HUES64 (cell line): ENCODE data around the gene RPS6KA2.

Source experiments
- H3K27ac ChIP-seq: 2 replicates; pipeline ENCODE4 v1.7.0; 2013; ENCODE audit warnings: low read depth, low read length, inconsistent platforms
- H3K27me3 ChIP-seq: 2 replicates; pipeline ENCODE4 v1.6.1; 2013; ENCODE audit warnings: mild to moderate bottlenecking, low read length; ENCODE audit not compliant: insufficient read depth
- H3K36me3 ChIP-seq: 2 replicates; pipeline ENCODE4 v1.6.1; 2013; ENCODE audit warnings: mild to moderate bottlenecking, low read length; ENCODE audit not compliant: insufficient read depth
- H3K4me1 ChIP-seq: 2 replicates; pipeline ENCODE4 v1.6.1; 2013; ENCODE audit warnings: mild to moderate bottlenecking, low read length, moderate library complexity; ENCODE audit not compliant: insufficient read depth
- H3K4me3 ChIP-seq: 2 replicates; pipeline ENCODE4 v1.5.1; 2013; ENCODE audit warnings: mild to moderate bottlenecking, low read length, moderate library complexity
- H3K9ac ChIP-seq: 2 replicates; pipeline ENCODE4 v1.6.1; 2013; ENCODE audit warnings: mild to moderate bottlenecking, low read depth, low read length
- H3K9me3 ChIP-seq: 2 replicates; pipeline ENCODE4 v1.6.1; 2013; ENCODE audit warnings: low read depth, low read length; ENCODE audit not compliant: insufficient read depth
- WGBS: fragments of 150-250, 120-280 bp; methylation state at CpG from one replicate; pipeline ENCODE4 v1.1.7; 2013; ENCODE audit warnings: missing lambda C conversion rate; 5-methylcytosine and 5-hydroxymethylcytosine counted together

Gene RPS6KA2

GRCh38 chr6:166655713-166656229 is 28.7 kb upstream of the RPS6KA2 start:
- peak overlapping the region; percentile 51 for H3K4me3 ChIP-seq
- no peaks in the 10 kb centered on the region for H3K9me3 ChIP-seq
- H3K9ac ChIP-seq: 0 out of 2 replicates have a peak overlapping the region, but pooled peaks have one; percentile 0
- H3K27me3 ChIP-seq: peaks cover 38% of the 10 kb centered on the region
- H3K4me1 ChIP-seq: peaks cover 12% of the 10 kb centered on the region; the same call in 1 of the 2 replicates
- no peaks in the 10 kb centered on the region for H3K36me3 ChIP-seq
- no peak overlapping the region for H3K27ac ChIP-seq
- WGBS: 49% methylated on average over 15 of the region's 15 CpGs

GRCh38 chr6:166655251-166655650 is 28.2 kb upstream of the RPS6KA2 start:
- 89% methylated on average over 6 of the region's 6 CpGs for WGBS
- Histone ChIP-seq H3K27ac (no peak overlapping the region), H3K9me3 (no peaks in the 10 kb centered on the region)

GRCh38 chr6:166654573-166654972 is 27.5 kb upstream of the RPS6KA2 start:
- no peaks in the 10 kb centered on the region for H3K36me3 ChIP-seq
- H3K9me3 ChIP-seq: no peaks in the 10 kb centered on the region
- no peak overlapping the region for H3K4me3 ChIP-seq
- no peak overlapping the region for H3K27ac ChIP-seq
- H3K9ac ChIP-seq: no peak overlapping the region
- peaks cover 24% of the 10 kb centered on the region for H3K4me1 ChIP-seq
- H3K27me3 ChIP-seq: peaks cover 38% of the 10 kb centered on the region
- WGBS: 93% methylated on average over 7 of the region's 7 CpGs

More at GRCh38 chr6:166655251-166655650, 28.2 kb upstream of the RPS6KA2 start:
- H3K36me3 ChIP-seq: no peaks in the 10 kb centered on the region
- H3K4me1 ChIP-seq: peaks cover 18% of the 10 kb centered on the region
- no peak overlapping the region for H3K9ac ChIP-seq
- H3K27me3 ChIP-seq: peaks cover 38% of the 10 kb centered on the region
- no peak overlapping the region for H3K4me3 ChIP-seq

- Histone ChIP-seq H3K27me3 (peaks cover 37% of the 10 kb centered on the region), H3K4me3 (no peak overlapping the region), H3K4me1 (peaks cover 27% of the 10 kb centered on the region), H3K9ac (no peak overlapping the region), H3K9me3 (no peaks in the 10 kb centered on the region), H3K36me3 (no peaks in the 10 kb centered on the region), H3K27ac (no peak overlapping the region)
- WGBS: 91% methylated on average over 4 of the region's 4 CpGs
These were observed 26.5 kb upstream of the RPS6KA2 start for GRCh38 chr6:166653639-166653941.

- Histone ChIP-seq H3K9ac (no peak overlapping the region), H3K9me3 (no peaks in the 10 kb centered on the region), H3K36me3 (no peaks in the 10 kb centered on the region), H3K27me3 (peaks cover 13% of the 10 kb centered on the region), H3K4me1 (peaks cover 21% of the 10 kb centered on the region), H3K4me3 (no peak overlapping the region), H3K27ac (no peak overlapping the region)
- WGBS: 95% methylated on average over 12 of the region's 12 CpGs
These were observed 24.1 kb upstream of the RPS6KA2 start for GRCh38 chr6:166650824-166651807.

GRCh38 chr6:166650047-166650446 is 23.0 kb upstream of the RPS6KA2 start:
- H3K9ac ChIP-seq: no peak overlapping the region
- H3K4me1 ChIP-seq: peaks cover 15% of the 10 kb centered on the region; the same call in 1 of the 2 replicates
- H3K4me3 ChIP-seq: no peak overlapping the region
- 48% methylated on average over 3 of the region's 3 CpGs for WGBS
- H3K27me3 ChIP-seq: peaks cover 3% of the 10 kb centered on the region; the same call in 1 of the 2 replicates
- no peak overlapping the region; the same call in 1 of the 2 replicates for H3K27ac ChIP-seq
- H3K9me3 ChIP-seq: no peaks in the 10 kb centered on the region
- H3K36me3 ChIP-seq: no peaks in the 10 kb centered on the region

GRCh38 chr6:166648846-166649245 is 21.8 kb upstream of the RPS6KA2 start:
- Histone ChIP-seq H3K4me1 (peaks cover 15% of the 10 kb centered on the region; the same call in 1 of the 2 replicates), H3K9ac (no peak overlapping the region)
- 91% methylated on average over 9 of the region's 9 CpGs for WGBS

GRCh38 chr6:166647896-166648295 is 20.8 kb upstream of the RPS6KA2 start:
- H3K27me3 ChIP-seq: no peaks in the 10 kb centered on the region
- WGBS: 93% methylated on average over 11 of the region's 11 CpGs
- H3K4me1 ChIP-seq: peaks cover 15% of the 10 kb centered on the region; the same call in 1 of the 2 replicates
- H3K36me3 ChIP-seq: no peaks in the 10 kb centered on the region
- no peak overlapping the region for H3K27ac ChIP-seq
- no peaks in the 10 kb centered on the region for H3K9me3 ChIP-seq
- H3K4me3 ChIP-seq: no peak overlapping the region
- no peak overlapping the region for H3K9ac ChIP-seq

More at GRCh38 chr6:166648846-166649245, 21.8 kb upstream of the RPS6KA2 start:
- Histone ChIP-seq H3K36me3 (no peaks in the 10 kb centered on the region), H3K27ac (no peak overlapping the region), H3K27me3 (no peaks in the 10 kb centered on the region), H3K9me3 (no peaks in the 10 kb centered on the region), H3K4me3 (no peak overlapping the region)

- H3K9me3 ChIP-seq: no peaks in the 10 kb centered on the region
- no peaks in the 10 kb centered on the region for H3K36me3 ChIP-seq
- WGBS: 91% methylated on average over 9 of the region's 9 CpGs
- peaks cover 15% of the 10 kb centered on the region; the same call in 1 of the 2 replicates for H3K4me1 ChIP-seq
- H3K4me3 ChIP-seq: no peak overlapping the region
- no peaks in the 10 kb centered on the region for H3K27me3 ChIP-seq
- H3K9ac ChIP-seq: no peak overlapping the region
- no peak overlapping the region for H3K27ac ChIP-seq
These were observed 19.7 kb upstream of the RPS6KA2 start for GRCh38 chr6:166646716-166647115.

GRCh38 chr6:166645896-166646295 is 18.8 kb upstream of the RPS6KA2 start:
- no peak overlapping the region for H3K27ac ChIP-seq
- H3K27me3 ChIP-seq: no peaks in the 10 kb centered on the region
- H3K9me3 ChIP-seq: no peaks in the 10 kb centered on the region
- peaks cover 15% of the 10 kb centered on the region; the same call in 1 of the 2 replicates for H3K4me1 ChIP-seq
- H3K9ac ChIP-seq: no peak overlapping the region
- 81% methylated on average over 8 of the region's 8 CpGs for WGBS
- H3K4me3 ChIP-seq: no peak overlapping the region
- no peaks in the 10 kb centered on the region for H3K36me3 ChIP-seq

- H3K4me3 ChIP-seq: no peak overlapping the region
- no peaks in the 10 kb centered on the region for H3K9me3 ChIP-seq
- 95% methylated on average over 1 of the region's 1 CpG for WGBS
These were observed 17.6 kb upstream of the RPS6KA2 start for GRCh38 chr6:166644681-166645080.

More at GRCh38 chr6:166644681-166645080, 17.6 kb upstream of the RPS6KA2 start:
- no peak overlapping the region for H3K27ac ChIP-seq
- no peaks in the 10 kb centered on the region for H3K36me3 ChIP-seq
- H3K9ac ChIP-seq: no peak overlapping the region
- H3K27me3 ChIP-seq: no peaks in the 10 kb centered on the region
- H3K4me1 ChIP-seq: peaks cover 4% of the 10 kb centered on the region; the same call in 1 of the 2 replicates
